Activated naive CD4-positive, alpha-beta T cell treated with anti-CD3 and anti-CD28 coated beads, Interleukin-2, amount 50 U/mL, for 72 hours (primary cell): ENCODE measurements around the gene PREX1. TPM values are rescaled to one million over a fixed set of nuclear protein-coding genes. Genes with fewer than 3 reads are reported as not detected.

Source experiments
- ATAC-seq, 2 donors: fragments of 150-1000 bp; cut with Tn5 transposase; 2 replicates each; pipeline ENCODE4 v1.10.0; 2021; ENCODE audit warnings: mild to moderate bottlenecking in 2 of 2, moderate library complexity in 2 of 2
- DNase-seq, 2 donors: peaks; one replicate each; pipeline ENCODE4 v3.0.0; 2021 to 2022; ENCODE audit warnings: low spot score in 2 of 2
- H3K27ac Mint-ChIP-seq, 2 donors: one replicate each; pipeline ENCODE4 v1.8.0; 2022; ENCODE audit warnings: mild to moderate bottlenecking in 2 of 2, mixed read lengths in 2 of 2
- H3K36me3 Mint-ChIP-seq, 2 donors: one replicate each; pipeline ENCODE4 v1.8.0; 2022; ENCODE audit warnings: mixed read lengths in 2 of 2
- H3K9me3 Mint-ChIP-seq, 2 donors: one replicate each; pipeline ENCODE4 v1.8.0; 2022; ENCODE audit warnings: mixed read lengths in 2 of 2
- total RNA-seq, 2 donors: library from RNA; stranded (reverse); gene quantifications; one replicate each; pipeline ENCODE4 v1.2.3, GENCODE V29; 2022

The PREX1 gene
- total RNA-seq, 2 donors from 2014 or later, result 30.6 to 51.8 TPM

DNA sequence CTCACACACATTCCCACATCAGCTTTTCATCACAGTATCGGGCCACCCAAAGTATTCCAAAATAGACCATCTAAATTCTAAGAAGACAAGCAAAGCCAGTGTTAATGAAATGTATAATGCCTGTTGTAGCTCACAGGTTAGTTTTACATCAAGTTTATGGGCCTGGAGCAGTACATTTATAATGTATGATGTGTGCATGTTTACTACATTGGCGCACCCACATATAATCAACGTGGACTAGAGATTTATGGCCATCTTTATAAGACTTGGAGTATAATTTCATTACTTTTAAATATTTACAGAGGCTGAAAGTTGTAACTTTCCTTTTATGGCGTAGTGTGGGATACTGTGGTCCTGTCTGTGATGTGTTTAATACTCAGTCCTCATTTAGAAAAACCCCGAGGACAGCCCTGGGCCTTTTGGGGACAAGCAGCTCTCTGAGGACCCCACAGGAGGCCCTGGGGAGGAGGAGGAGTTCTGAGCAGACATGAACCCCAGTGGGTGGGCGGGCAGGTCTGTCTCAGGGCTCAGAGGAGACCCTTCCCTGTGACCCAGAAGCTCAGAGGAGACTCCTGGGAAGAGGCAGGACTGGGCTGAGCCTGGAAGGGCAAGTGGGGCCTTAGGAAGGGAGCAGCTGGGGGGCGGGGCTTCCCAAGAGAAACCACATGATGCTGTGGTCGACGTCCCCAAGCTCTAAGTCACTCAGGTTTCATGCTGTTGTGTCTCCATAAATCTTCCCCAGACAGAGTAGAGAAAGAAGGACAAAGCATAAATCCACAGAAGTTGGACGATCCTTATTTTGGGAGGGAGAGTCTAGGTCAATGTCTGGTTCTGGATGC, 232.1 kb downstream of the PREX1 start:
- Mint-ChIP-seq H3K36me3 (no peaks in the 10 kb centered on the region), H3K27ac (no peak overlapping the region), H3K9me3 (no peaks in the 10 kb centered on the region)
- DNase-seq, result no peak
- ATAC-seq, result no peak

DNA sequence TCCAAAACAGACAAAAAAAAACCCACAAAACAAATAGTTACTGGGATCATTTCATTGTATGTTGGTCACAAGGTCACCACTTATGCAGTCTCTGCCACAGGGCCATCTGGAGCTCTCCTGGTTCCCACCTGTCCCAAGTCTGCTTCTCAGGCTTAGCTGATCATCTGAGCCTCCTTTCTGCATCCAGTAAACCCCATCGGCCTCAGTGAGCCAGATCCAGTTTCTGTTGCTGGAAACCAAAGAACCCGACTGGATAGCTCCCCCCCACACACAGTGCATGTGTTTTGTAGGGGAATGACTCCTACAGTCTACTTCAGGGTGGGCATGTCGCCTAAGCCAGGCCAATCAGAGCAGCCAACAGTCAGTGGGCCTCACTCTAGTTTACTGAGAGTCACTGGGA, 233.3 kb downstream of the PREX1 start:
- H3K27ac Mint-ChIP-seq, result no peak overlapping the region

DNA sequence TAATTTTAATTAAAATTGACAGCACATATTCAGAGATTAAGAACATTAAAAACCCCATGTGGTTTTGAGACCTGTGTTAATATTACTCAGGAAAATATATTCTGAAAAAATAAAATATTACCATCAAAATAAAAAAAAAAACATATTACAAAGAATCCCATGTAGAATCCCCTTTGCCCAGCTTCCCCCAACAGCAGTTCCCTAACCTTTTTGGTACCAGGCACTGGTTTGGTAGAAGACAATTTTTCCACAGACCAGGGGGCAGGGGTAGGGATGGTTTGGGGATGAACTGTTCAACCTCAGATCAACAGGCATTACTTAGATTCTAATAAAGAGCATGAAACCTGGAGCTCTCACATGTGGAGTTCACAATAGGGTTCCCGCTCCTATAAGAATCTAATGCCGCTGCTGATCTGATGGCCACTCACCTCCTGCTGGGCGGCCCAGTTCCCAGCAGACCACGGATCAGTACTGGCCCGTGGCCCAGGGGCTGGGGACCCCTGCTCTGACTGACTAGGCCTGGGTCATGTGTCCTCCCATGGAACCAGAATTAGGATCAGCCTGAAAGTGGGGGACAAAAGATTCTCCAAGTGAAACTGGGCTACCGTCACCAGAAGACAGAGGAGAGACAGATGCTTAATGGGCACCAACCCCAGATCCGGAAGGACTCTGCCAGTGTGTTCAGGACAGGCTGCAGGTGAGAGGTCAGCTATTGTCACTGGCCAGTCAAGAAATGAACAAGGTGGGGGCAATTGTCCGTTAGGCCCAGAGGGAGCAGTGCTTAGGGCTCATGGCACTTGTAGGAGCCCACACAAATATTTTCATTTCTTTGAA, 235.5 kb downstream of the PREX1 start:
- no peak for ATAC-seq
- Mint-ChIP-seq H3K9me3 (no peaks in the 10 kb centered on the region), H3K27ac (no peak overlapping the region), H3K36me3 (no peaks in the 10 kb centered on the region)
- no peak for DNase-seq

More for the DNA sequence above, 233.3 kb downstream of the PREX1 start:
- Mint-ChIP-seq H3K9me3 (no peaks in the 10 kb centered on the region), H3K36me3 (no peaks in the 10 kb centered on the region)
- DNase-seq (no peak), ATAC-seq (no peak)

DNA sequence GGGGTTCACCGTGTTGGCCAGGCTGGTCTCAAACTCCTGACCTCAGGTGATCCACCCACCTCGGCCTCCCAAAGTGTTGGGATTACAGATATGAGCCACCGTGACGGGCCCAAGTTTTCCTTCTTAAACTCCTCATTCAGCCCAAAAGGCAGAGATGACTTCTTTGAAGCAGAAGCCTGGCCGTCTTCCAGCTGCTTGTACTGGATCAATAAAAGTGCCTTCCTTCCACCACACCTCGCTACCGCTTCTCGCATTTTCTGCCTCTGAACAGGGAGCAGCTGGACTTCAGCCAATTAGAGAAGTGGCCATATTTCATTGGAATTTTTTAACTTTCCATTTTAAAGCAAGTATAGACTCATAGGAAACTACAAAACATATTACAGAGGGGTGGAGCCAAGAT, 241.1 kb downstream of the PREX1 start:
- Mint-ChIP-seq H3K36me3 (no peaks in the 10 kb centered on the region), H3K27ac (no peak overlapping the region)
- ATAC-seq, result no peak

DNA sequence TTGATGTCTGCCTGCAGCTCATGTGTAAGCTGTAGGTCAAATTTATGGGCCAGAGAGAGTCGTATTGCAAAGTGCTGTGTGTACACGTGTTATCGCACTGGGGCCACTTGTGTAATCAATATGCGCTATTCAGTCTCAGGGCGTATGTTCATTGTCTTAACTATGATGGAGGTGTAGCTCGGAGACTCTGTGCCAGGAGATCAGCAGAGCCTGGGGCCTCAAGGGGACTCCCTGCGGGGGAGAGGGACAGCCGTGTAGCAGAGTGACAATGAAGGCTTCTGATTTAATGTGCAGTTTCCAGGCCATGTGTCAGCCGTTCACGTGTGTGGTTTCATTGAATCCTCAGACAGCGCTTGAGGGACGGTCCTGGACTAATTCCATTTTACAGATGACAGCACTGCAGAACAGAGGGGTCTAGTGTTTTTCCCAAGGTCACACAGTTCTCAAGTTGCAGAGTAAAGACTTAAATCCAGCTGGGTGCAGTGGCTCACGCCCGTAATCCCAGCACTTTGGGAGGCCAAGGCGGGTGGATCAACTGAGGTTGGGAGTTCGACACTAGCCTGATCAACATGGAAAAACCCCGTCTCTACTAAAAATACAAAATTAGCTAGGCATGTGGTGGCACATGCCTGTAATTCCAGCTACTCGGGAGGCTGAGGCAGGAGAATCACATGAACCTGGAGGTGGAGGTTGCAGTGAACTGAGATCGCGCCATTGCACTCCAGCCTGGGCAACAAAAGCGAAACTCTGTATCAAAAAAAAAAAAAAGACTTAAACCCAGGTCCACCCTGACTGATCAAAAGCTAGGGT, 242.5 kb downstream of the PREX1 start:
- no peak for ATAC-seq
- no peaks in the 10 kb centered on the region for H3K36me3 Mint-ChIP-seq
- no peaks in the 10 kb centered on the region for H3K9me3 Mint-ChIP-seq
- no peak for DNase-seq
- H3K27ac Mint-ChIP-seq, result no peak overlapping the region

More for the DNA sequence above, 241.1 kb downstream of the PREX1 start:
- no peak for DNase-seq
- no peaks in the 10 kb centered on the region for H3K9me3 Mint-ChIP-seq

DNA sequence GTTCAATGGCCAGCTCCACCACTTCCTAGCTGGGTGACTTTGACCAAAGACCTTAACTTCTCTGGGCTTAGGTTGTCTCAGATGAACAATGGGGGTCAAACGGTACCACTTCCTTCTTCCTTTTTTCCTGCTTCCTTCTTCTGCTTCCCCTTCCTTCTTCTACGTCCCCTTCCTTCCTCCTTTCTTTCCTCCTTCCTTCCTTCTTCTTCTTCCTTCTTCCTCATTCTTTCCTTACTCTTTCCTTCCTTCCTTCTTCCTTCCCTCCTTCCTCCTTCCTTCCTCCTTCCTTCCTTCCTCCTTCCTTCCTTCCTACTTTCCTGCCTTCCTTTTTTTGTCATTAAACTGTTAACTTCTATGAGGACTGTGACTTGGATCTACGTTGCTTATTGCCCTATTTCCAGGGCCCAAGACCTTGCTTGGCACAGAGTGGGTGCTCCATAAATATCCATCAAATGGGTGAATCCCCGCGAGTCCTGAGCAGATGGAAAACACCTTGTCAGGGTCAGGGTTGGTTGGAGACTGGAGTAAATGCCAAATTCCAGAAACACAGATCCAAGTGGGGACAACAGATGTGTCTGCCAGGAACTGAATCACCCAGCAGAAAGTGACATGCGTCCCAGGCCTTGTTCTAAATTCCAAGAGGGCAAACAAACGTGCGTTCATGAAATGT, 243.3 kb downstream of the PREX1 start:
- ATAC-seq, result no peak
- DNase-seq, result no peak
- H3K36me3 Mint-ChIP-seq, result no peaks in the 10 kb centered on the region
- no peaks in the 10 kb centered on the region for H3K9me3 Mint-ChIP-seq
- no peak overlapping the region for H3K27ac Mint-ChIP-seq

DNA sequence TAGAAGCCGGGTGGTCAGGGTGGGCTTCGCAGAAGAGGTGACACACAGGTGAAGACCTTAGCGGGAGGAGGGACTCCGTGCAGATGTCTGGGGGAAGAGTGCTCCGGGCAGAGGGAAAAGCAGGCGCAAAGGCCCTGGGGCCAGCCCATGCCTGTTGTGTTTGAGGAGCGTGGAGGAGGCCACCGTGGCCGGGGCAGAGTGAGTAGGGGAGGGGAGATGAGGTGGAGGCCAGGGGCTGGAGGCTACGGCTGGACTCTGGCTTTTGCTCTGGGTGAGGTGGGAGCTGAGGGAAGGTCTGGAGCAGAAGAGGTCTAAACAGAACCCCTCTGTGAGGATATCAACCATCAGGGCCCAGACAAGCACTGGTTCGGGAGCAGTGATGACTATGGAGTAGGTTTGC, 244.0 kb downstream of the PREX1 start:
- ATAC-seq, result no peak
- no peak for DNase-seq
- Mint-ChIP-seq H3K36me3 (no peaks in the 10 kb centered on the region), H3K9me3 (no peaks in the 10 kb centered on the region), H3K27ac (no peak overlapping the region)

DNA sequence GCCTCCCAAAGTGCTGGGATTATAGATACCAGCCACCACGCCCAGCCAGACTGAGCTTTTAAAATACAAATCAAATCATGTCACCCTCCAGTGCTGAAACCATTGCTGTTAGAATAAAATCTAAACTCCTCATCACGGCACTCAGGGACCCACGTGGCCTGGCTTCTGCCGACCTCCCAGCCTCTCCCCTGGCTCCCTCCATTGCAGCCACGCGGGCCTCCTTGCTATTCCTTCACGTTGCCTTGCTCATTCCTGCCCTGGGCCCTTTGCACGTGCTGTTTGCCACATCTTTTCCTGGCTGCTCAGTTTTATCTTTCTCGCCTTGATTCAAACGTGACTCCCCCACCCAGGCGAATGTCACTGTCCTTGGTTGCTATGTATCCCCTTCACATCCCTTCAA, 244.6 kb downstream of the PREX1 start:
- Mint-ChIP-seq H3K9me3 (no peaks in the 10 kb centered on the region), H3K36me3 (no peaks in the 10 kb centered on the region), H3K27ac (no peak overlapping the region)
- DNase-seq (no peak), ATAC-seq (no peak)

DNA sequence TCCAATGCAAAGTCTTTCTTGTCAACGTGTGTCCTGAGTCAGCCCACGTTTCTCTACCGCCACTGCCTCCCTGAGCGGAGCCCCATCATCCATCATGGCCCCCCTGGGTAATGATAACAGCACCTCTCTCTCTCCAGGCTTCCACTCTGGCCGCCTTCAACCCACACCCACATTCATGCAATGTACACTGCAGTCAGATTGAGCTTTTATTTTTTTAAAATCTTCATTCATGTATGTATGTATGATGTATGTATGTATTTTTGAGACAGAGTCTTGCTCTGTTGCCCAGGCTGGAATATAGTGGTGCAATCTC, 245.2 kb downstream of the PREX1 start:
- Mint-ChIP-seq H3K9me3 (no peaks in the 10 kb centered on the region), H3K36me3 (no peaks in the 10 kb centered on the region), H3K27ac (peak overlapping the region in 1 of 2 donors; percentile 7)
- no peak for DNase-seq
- no peak for ATAC-seq

DNA sequence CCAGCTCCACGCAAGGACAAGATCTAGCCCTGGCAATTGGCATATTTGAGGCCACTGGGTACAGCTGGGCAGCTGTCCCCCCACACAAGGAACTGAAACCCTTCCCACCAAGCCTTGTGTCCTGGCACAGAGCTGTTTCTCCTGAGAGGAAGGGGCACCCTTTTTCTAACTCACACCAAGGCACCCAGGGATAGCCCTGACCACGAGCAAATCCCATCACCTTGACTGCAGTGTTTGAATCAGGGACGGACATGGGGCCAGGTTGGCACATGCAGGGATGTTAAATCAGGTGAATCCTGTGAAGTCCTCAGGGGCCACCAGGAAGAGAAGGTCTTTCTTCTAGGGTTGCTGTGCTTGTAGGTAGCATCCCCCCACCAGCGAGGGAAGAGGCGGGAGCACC, 246.6 kb downstream of the PREX1 start:
- H3K27ac Mint-ChIP-seq, result peak overlapping the region in 1 of 2 donors; percentile 48
- H3K9me3 Mint-ChIP-seq, result no peaks in the 10 kb centered on the region
- no peaks in the 10 kb centered on the region for H3K36me3 Mint-ChIP-seq
- no peak for DNase-seq
- no peak for ATAC-seq

DNA sequence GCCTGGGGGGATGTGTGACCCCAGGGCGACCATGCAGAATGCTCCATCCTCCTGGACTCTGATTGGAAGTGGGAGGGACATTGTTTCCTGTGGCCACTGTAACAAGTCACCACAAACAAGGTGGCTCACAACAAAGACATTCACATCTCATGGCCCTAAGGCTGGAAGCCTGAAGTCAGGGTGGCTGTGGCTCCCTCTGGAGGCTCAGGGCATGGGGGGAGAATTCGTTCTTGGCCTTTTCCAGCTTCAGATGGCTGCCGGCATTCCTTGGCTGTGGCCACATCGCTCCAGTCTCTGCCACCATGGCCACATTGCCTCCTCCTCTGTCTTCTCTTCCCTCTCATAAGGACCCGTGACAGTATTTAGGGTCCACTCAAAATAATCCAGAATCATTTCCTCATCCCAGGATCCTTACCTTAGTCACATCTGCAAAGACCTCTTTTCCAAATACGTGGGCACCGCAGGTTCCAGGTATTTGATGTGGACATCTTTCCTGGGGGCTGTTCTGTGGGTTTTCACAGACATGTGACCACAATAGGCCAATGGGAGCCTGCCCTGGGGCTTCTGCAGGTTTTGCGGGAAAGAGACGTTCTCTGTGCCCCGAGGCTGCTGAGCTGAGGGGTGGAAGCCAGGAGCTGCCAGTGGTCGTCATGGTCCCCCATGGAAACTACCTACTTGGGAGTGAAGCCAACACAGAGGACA, 249.3 kb downstream of the PREX1 start:
- ATAC-seq, result no peak
- Mint-ChIP-seq H3K27ac (no peak overlapping the region), H3K9me3 (no peaks in the 10 kb centered on the region), H3K36me3 (no peaks in the 10 kb centered on the region)
- no peak for DNase-seq

DNA sequence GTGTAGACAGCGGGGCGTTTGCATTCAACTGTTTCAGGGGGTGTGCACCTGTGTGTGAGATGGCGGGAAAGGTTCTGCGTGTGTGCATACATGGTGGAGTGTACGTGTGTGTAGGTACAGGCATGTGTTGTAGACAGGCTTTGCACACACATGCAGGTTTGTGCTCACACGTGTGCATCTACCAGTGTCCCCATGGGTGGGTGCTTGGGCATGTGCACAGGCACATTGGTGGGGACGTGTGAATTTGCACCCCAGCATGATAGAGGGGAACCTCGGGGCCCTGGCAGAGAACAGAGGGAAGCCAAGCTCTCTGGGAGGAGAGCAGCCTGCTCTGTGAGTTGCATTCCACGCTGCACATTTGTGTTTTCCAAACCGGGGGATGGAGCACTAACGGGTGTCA, 250.2 kb downstream of the PREX1 start:
- no peak for DNase-seq
- no peak overlapping the region for H3K27ac Mint-ChIP-seq
- no peaks in the 10 kb centered on the region for H3K36me3 Mint-ChIP-seq
- H3K9me3 Mint-ChIP-seq, result no peaks in the 10 kb centered on the region
- no peak for ATAC-seq

DNA sequence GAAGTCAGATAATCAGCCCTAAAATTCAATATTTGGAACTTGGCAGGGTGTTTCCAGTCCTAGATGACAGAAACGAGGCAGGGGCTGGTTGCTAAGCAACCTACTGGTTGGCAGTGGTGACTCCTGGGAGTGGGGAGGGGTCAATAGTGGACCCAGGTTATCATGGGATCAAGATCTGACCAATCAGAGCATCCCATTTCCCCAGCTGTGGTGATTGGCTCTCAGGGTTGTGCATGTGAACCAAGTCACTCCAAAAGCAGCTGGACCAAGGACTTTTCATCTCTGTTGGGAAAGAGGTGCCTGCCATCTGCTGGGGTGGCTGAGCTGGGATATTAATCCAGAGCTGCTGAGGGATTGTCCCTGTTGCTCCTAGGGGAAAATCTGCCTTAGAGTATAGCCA, 253.4 kb downstream of the PREX1 start:
- Mint-ChIP-seq H3K9me3 (no peaks in the 10 kb centered on the region), H3K27ac (no peak overlapping the region), H3K36me3 (no peaks in the 10 kb centered on the region)
- no peak for ATAC-seq
- no peak for DNase-seq
